ENCODE measurements around the gene ERBB4.

- TF ChIP-seq POLR2A (IDR thresholded peaks at IDR 0.05; ENCODE audit: low read depth, low read length) (no peak), TAF1 (IDR thresholded peaks at IDR 0.05; ENCODE audit: low read depth, low read length) (no peak), POLR2AphosphoS5 (IDR thresholded peaks at IDR 0.05; ENCODE audit: low read depth, low read length) (no peak), PAX5 (IDR thresholded peaks at IDR 0.05; ENCODE audit: insufficient read depth, low read length, severe bottlenecking) (no peak), POU2F2 (IDR thresholded peaks at IDR 0.05; ENCODE audit: low read depth, low read length) (no peak)
Observed at GRCh38 chr2:212001325-212001724, 537.3 kb downstream of the ERBB4 start.

Data from GM12891 (cell line).